Spinal cord (tissue), 10 donors: ENCODE data around the gene IRF5. TPM values are rescaled to one million over a fixed set of nuclear protein-coding genes. Genes with fewer than 3 reads are reported as not detected.

Experiments
- DNase-seq, 6 donors: peaks; one replicate each; pipeline versions ENCODE4 v3.0.0 to v3.0.0-alpha.2; 2013 to 2015; ENCODE audit warnings: low spot score in 6 of 6, low read depth in 4 of 6
- H3K27ac ChIP-seq: one replicate; pipeline ENCODE4 v1.5.1; 2013; ENCODE audit warnings: low read depth, low read length, control low read depth
- H3K27me3 ChIP-seq: one replicate; pipeline ENCODE4 v1.6.1; 2013; ENCODE audit warnings: low read length; ENCODE audit not compliant: control insufficient read depth, insufficient read depth
- H3K36me3 ChIP-seq: one replicate; pipeline ENCODE4 v1.6.1; 2013; ENCODE audit warnings: low read length; ENCODE audit not compliant: control insufficient read depth, insufficient read depth
- H3K4me1 ChIP-seq: one replicate; pipeline ENCODE4 v1.6.1; 2013; ENCODE audit warnings: low read length; ENCODE audit not compliant: control insufficient read depth, insufficient read depth
- H3K4me3 ChIP-seq: one replicate; pipeline ENCODE4 v1.5.1; 2013; ENCODE audit warnings: low read depth, low read length, control low read depth
- H3K9me3 ChIP-seq: one replicate; pipeline ENCODE4 v1.6.1; 2013; ENCODE audit warnings: low read length; ENCODE audit not compliant: control insufficient read depth, insufficient read depth
- WGBS: methylation state at CpG from one replicate; pipeline ENCODE4 v1.1.5; 2013; ENCODE audit warnings: missing lambda C conversion rate; ENCODE audit not compliant: insufficient coverage; 5-methylcytosine and 5-hydroxymethylcytosine counted together
- polyA plus RNA-seq, 2 donors: library from polyadenylated mRNA; unstranded; fragments of 120-200 nt; gene quantifications; one replicate each; pipeline ENCODE4 v1.2.1, GENCODE V29; 2013; ENCODE audit not compliant: insufficient read length in 2 of 2
- total RNA-seq, 2 donors: library from RNA; depleted of rRNA in 1 of 2; stranded (reverse); fragments of 120-200 nt in 1 of 2; fragments of >200 nt in 1 of 2; gene quantifications; one replicate each; pipeline versions ENCODE4 v1.2.3 to v1.2.4, GENCODE V29; 2013 to 2014
- donor health status: healthy.

Gene IRF5
- total and polyA plus RNA-seq, 4 donors = 5.0 to 7.7 (median 6.3) TPM

DNA sequence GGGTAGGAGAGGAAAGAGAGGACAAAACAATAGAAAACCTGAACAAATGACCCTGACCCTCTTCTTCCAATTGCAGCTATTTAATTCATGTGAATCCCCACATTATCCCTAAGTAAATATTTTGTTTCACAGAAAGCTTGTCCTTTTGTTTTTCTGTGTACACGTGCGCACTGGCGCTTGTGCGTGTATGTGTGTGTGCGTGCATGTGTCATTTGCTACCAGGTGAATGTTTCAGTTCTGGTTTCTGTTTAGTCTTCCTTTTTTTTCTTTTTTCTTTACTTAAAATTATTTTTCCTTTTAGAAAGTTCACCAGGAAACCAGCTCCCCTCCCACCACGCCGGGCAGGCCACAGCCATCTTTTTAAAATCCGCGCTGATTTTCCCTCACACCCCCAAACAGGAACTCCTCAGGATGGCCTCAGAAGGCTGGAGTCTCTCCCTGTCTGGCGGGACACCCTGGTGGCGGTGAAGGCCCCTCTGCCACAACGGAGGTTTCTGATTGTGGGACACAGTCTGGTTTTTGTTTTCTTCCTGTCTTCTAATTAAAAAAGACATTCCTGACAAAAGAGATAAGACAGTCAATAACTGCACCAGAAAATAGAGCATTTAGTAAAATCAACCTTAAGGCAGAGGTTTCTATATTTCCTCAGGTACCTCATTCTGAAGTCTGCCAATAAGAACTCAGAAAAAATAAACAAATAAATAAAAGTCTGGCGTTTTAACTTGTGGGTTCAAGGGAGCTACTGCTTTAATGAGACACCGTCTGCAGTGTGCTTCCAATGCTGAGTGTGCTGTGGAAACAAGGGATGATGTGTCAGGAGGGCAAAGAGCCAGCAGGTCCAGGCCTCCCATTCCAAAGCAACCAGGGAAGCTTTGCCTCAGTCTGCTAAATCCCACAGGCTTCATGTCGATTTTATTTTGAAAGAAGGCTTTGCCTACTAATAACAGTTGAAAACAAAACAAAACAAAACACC is 17.4 kb downstream of the IRF5 start:
- Histone ChIP-seq H3K9me3 (no peaks in the 10 kb centered on the region), H3K36me3 (peaks cover 39% of the 10 kb centered on the region), H3K27ac (no peak overlapping the region), H3K27me3 (no peaks in the 10 kb centered on the region), H3K4me1 (peaks cover 3% of the 10 kb centered on the region), H3K4me3 (no peak overlapping the region)
- peak in 4 of 6 donors; percentile 7 to 61 (median 26) for DNase-seq
- WGBS = 33% methylated on average over 1 of the region's 15 CpGs

DNA sequence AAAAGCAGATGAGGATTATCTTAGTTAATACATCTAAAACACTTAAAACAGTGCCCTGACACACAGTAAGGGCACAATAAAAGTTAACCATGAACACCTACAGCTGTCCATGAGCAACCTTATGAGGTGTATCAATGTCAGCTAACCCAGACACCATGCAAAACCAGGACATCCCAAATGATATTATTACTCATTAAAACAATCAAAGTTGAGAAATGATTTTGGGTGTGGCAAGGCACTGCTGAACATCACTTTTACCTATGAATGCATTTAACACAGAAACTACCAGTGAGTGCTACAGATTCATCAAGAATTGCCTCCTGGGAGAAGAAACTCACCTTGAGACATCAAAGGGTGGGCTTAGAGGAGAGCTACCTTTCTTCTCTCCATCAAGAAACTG is 18.3 kb downstream of the IRF5 start:
- Histone ChIP-seq H3K27ac (no peak overlapping the region), H3K36me3 (peaks cover 39% of the 10 kb centered on the region)
- DNase-seq = no peak

GRCh38 chr7:128959296-128959695 is 21.6 kb downstream of the IRF5 start:
- H3K27me3 ChIP-seq = no peaks in the 10 kb centered on the region
- no peak for DNase-seq
- WGBS = 94% methylated on average over 4 of the region's 4 CpGs
- no peak overlapping the region for H3K27ac ChIP-seq
- peaks cover 33% of the 10 kb centered on the region for H3K36me3 ChIP-seq
- no peak overlapping the region for H3K4me3 ChIP-seq
- no peaks in the 10 kb centered on the region for H3K9me3 ChIP-seq
- H3K4me1 ChIP-seq = peaks cover 3% of the 10 kb centered on the region

More for the DNA sequence above, 18.3 kb downstream of the IRF5 start:
- Histone ChIP-seq H3K27me3 (no peaks in the 10 kb centered on the region), H3K4me3 (no peak overlapping the region), H3K9me3 (no peaks in the 10 kb centered on the region), H3K4me1 (peaks cover 3% of the 10 kb centered on the region)

DNA sequence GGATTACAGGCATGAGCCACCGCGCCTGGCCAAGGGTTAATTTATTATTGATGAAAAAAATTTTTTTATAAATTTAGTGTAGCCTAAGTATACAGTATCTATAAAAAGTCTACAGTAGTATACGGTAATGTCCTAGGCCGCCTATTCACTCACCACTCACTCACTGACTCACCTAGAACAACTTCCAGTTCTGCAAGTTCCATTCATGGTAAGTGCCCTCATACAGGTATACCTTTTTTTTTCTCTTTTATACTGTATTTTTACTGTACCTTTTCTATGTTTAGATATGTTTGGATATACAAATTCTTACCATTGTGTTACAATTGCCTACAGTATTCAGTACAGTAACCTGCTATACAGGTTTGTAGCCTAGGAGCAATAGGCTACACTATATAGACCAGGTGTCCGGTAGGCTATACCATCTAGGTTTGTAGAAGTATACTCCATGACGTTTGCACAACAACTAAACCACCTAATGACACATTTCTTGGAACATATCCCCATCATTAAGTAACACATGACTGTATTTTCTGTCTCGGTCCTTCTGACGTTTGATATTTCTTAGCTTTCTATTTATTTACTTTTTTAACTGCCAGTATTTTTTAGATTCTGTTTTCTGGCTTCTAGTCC is 23.4 kb downstream of the IRF5 start:
- Histone ChIP-seq H3K4me1 (no peaks in the 10 kb centered on the region), H3K9me3 (peaks cover 2% of the 10 kb centered on the region), H3K4me3 (no peak overlapping the region), H3K27me3 (no peaks in the 10 kb centered on the region), H3K36me3 (peaks cover 25% of the 10 kb centered on the region), H3K27ac (no peak overlapping the region)
- no peak for DNase-seq
- 100% methylated on average over 2 of the region's 8 CpGs for WGBS

DNA sequence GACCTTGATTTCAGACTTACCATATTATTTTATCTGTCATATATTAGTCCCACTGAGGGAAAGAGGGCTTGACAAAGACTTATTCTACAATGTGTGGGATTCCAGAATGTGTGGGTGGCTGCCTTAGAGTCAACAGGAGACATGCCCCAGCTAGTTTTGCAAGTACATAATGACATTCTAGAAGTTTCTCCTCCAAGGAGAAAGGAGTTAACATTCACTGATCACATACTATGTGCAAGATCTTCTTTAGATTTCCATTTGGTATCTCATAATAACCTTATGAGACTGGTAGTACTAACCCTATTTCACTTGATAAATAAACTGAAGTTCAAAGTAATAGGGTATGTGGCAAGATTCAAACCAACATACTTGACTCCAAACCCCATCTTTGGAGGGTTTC is 25.2 kb downstream of the IRF5 start:
- peaks cover 18% of the 10 kb centered on the region for H3K36me3 ChIP-seq
- H3K27me3 ChIP-seq = no peaks in the 10 kb centered on the region
- H3K4me1 ChIP-seq = no peaks in the 10 kb centered on the region
- no peak for DNase-seq
- no peak overlapping the region for H3K4me3 ChIP-seq
- H3K9me3 ChIP-seq = peaks cover 2% of the 10 kb centered on the region
- H3K27ac ChIP-seq = no peak overlapping the region

- Histone ChIP-seq H3K27ac (no peak overlapping the region), H3K9me3 (peaks cover 2% of the 10 kb centered on the region), H3K27me3 (no peaks in the 10 kb centered on the region), H3K36me3 (peaks cover 14% of the 10 kb centered on the region), H3K4me3 (no peak overlapping the region), H3K4me1 (no peaks in the 10 kb centered on the region)
- DNase-seq = no peak
- WGBS = 100% methylated on average over 1 of the region's 1 CpG
These were observed 25.6 kb downstream of the IRF5 start for GRCh38 chr7:128963327-128963757.

DNA sequence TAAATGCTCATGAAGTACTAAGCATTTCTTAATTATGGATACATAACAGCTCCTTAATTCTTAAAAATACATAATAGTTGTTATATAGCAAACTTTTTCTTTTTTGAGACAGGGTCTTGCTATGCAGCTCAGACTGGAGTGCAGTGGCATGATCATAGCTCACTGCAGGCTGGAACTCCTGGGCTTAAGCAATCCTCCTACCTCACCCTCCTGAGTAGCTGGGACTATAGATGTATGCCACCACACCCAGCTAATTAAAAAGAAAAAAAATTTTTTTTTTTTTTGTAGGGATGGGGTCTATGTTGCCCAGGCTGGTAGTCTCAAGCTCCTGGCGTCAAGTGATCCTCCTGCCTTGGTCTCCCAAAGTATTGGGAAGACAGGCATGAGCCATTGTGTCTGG is 30.9 kb downstream of the IRF5 start:
- Histone ChIP-seq H3K9me3 (peaks cover 2% of the 10 kb centered on the region), H3K4me1 (no peaks in the 10 kb centered on the region), H3K36me3 (peaks cover 32% of the 10 kb centered on the region), H3K27ac (no peak overlapping the region), H3K4me3 (no peak overlapping the region), H3K27me3 (no peaks in the 10 kb centered on the region)
- 100% methylated on average over 1 of the region's 1 CpG for WGBS
- DNase-seq = no peak

GRCh38 chr7:128974241-128974934 is 36.7 kb downstream of the IRF5 start:
- H3K27ac ChIP-seq = no peak overlapping the region
- WGBS = 81% methylated on average over 5 of the region's 7 CpGs
- H3K4me3 ChIP-seq = no peak overlapping the region
- H3K9me3 ChIP-seq = no peaks in the 10 kb centered on the region
- no peak for DNase-seq
- H3K4me1 ChIP-seq = no peaks in the 10 kb centered on the region
- peaks cover 42% of the 10 kb centered on the region for H3K36me3 ChIP-seq
- H3K27me3 ChIP-seq = no peaks in the 10 kb centered on the region

GRCh38 chr7:128982105-128982504 is 44.4 kb downstream of the IRF5 start:
- Histone ChIP-seq H3K4me1 (no peaks in the 10 kb centered on the region), H3K4me3 (no peak overlapping the region), H3K27ac (no peak overlapping the region), H3K36me3 (peaks cover 29% of the 10 kb centered on the region), H3K9me3 (no peaks in the 10 kb centered on the region), H3K27me3 (no peaks in the 10 kb centered on the region)
- WGBS = 89% methylated on average over 1 of the region's 2 CpGs
- no peak for DNase-seq
